ENCODE results near the gene AMZ1.

DNA sequence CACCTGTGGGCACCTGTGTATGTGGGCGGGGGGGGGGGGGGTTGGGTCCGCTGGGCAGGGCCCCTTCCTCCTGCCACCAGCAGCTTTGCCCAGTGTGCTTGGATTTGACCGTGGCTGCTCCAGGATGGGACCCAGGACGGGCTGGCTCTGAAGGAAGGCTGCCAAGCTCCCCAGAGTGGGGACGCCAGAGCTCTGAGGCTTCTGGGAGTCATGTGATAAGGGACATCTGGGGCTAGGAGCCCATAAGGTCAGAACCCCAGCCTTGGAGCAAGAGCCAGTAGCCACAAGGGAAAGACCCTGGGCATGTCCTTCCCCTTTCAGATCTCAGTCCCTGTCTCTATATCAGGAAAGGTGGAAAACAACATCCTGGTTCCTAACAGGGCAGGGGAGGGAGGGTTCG is 21.8 kb upstream of the AMZ1 start:
- TF ChIP-seq, protein P1, sequence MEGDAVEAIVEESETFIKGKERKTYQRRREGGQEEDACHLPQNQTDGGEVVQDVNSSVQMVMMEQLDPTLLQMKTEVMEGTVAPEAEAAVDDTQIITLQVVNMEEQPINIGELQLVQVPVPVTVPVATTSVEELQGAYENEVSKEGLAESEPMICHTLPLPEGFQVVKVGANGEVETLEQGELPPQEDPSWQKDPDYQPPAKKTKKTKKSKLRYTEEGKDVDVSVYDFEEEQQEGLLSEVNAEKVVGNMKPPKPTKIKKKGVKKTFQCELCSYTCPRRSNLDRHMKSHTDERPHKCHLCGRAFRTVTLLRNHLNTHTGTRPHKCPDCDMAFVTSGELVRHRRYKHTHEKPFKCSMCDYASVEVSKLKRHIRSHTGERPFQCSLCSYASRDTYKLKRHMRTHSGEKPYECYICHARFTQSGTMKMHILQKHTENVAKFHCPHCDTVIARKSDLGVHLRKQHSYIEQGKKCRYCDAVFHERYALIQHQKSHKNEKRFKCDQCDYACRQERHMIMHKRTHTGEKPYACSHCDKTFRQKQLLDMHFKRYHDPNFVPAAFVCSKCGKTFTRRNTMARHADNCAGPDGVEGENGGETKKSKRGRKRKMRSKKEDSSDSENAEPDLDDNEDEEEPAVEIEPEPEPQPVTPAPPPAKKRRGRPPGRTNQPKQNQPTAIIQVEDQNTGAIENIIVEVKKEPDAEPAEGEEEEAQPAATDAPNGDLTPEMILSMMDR (IDR thresholded peaks at IDR 0.05 in 8 of 11, conservative IDR thresholded peaks at IDR 0.05 in 3 of 11), result no peak
- no peak for TF ChIP-seq POLR2A (IDR thresholded peaks at IDR 0.05)
- no peak for TF ChIP-seq POLR2AphosphoS5 (IDR thresholded peaks at IDR 0.05)

All from spleen (tissue), 7 donors.